ENCODE results near the gene DOCK10. TPM values are rescaled to one million over a fixed set of nuclear protein-coding genes. Genes with fewer than 3 reads are reported as not detected.

DOCK10 gene
- total and polyA plus RNA-seq, 9 of the 15 experiments (the other 6 are each of a cell fraction or from before 2014, with no cell fraction given): 0.01 to 0.87 (median 0.18) TPM

DNA sequence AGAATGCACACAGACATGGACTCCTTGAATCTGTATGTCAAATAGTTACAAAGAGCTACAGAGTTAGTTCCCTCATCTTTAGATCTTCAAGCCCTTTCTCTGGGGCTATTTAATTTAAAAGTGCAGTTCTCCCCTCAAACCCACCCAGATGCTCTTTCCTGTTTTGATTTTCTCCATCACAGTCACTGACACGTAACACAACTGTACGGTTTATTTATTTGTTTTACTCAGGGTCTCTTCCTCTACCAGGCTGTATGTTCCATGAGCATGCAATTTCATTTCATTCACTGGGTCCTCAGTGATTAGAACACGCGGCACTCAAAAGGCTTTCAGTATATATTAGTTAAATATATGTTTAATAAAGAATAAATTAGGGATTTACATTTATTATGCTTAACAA lies 94.7 kb downstream of the DOCK10 start:
- Histone ChIP-seq H3K79me2 (ENCODE audit: control insufficient read depth, insufficient read depth, low read length) (no peaks in the 10 kb centered on the region), H3K9me1 (ENCODE audit: control insufficient read depth, insufficient read depth, low read length) (no peaks in the 10 kb centered on the region), H3K4me3 (no peak overlapping the region), H3K4me1 (replicated peaks in 1 of 2; ENCODE audit: control insufficient read depth in 2 of 2, insufficient read depth in 2 of 2, low read length in 2 of 2) (no peaks in the 10 kb centered on the region), H3K27me3 (ENCODE audit: control insufficient read depth in 2 of 2, insufficient read depth in 2 of 2, low read length in 2 of 2) (no peaks in the 10 kb centered on the region), H3K4me2 (ENCODE audit: insufficient read depth, low read length) (no peak overlapping the region), H3K9ac (ENCODE audit: insufficient read depth in 1 of 2, low read depth in 2 of 2, low read length in 2 of 2) (no peak overlapping the region), H3K36me3 (ENCODE audit: control insufficient read depth, insufficient read depth, low read length) (no peaks in the 10 kb centered on the region), H2AFZ (ENCODE audit: low read depth, low read length) (no peak overlapping the region), H3K9me3 (replicated peaks; ENCODE audit: control insufficient read depth, insufficient read depth, low read depth, low read length) (no peaks in the 10 kb centered on the region), H3K27ac (ENCODE audit: extremely low read depth, low read depth, low read length) (no peak overlapping the region), H4K20me1 (replicated peaks; ENCODE audit: control insufficient read depth, insufficient read depth, low read length) (no peaks in the 10 kb centered on the region)
- POLR2A ChIA-PET: no interaction called here
- FAIRE-seq (no peak), ATAC-seq (no peak), DNase-seq (ENCODE audit: extremely low read depth in 1 of 4, low spot score in 3 of 4) (no peak)
- no peak for TF ChIP-seq SMARCA5 (IDR thresholded peaks at IDR 0.05)
- no peak for TF ChIP-seq TEAD4 (IDR thresholded peaks at IDR 0.05; ENCODE audit: low read length)
- TF ChIP-seq TEAD4 (CRISPR knock-in tag; IDR thresholded peaks at IDR 0.05; ENCODE audit: borderline replicate concordance): no peak
- TF ChIP-seq NBN (IDR thresholded peaks at IDR 0.05; ENCODE audit: low read depth): no peak
- no peak for TF ChIP-seq EHMT2 (IDR thresholded peaks at IDR 0.05)
- no peak for TF ChIP-seq SMARCE1 (IDR thresholded peaks at IDR 0.05)
- TF ChIP-seq, protein P1, sequence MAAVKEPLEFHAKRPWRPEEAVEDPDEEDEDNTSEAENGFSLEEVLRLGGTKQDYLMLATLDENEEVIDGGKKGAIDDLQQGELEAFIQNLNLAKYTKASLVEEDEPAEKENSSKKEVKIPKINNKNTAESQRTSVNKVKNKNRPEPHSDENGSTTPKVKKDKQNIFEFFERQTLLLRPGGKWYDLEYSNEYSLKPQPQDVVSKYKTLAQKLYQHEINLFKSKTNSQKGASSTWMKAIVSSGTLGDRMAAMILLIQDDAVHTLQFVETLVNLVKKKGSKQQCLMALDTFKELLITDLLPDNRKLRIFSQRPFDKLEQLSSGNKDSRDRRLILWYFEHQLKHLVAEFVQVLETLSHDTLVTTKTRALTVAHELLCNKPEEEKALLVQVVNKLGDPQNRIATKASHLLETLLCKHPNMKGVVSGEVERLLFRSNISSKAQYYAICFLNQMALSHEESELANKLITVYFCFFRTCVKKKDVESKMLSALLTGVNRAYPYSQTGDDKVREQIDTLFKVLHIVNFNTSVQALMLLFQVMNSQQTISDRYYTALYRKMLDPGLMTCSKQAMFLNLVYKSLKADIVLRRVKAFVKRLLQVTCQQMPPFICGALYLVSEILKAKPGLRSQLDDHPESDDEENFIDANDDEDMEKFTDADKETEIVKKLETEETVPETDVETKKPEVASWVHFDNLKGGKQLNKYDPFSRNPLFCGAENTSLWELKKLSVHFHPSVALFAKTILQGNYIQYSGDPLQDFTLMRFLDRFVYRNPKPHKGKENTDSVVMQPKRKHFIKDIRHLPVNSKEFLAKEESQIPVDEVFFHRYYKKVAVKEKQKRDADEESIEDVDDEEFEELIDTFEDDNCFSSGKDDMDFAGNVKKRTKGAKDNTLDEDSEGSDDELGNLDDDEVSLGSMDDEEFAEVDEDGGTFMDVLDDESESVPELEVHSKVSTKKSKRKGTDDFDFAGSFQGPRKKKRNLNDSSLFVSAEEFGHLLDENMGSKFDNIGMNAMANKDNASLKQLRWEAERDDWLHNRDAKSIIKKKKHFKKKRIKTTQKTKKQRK (IDR thresholded peaks at IDR 0.05; ENCODE audit: borderline replicate concordance, low read depth, low read length): no peak
- TF ChIP-seq ZSCAN29 (IDR thresholded peaks at IDR 0.05): no peak
- TF ChIP-seq, protein P2, sequence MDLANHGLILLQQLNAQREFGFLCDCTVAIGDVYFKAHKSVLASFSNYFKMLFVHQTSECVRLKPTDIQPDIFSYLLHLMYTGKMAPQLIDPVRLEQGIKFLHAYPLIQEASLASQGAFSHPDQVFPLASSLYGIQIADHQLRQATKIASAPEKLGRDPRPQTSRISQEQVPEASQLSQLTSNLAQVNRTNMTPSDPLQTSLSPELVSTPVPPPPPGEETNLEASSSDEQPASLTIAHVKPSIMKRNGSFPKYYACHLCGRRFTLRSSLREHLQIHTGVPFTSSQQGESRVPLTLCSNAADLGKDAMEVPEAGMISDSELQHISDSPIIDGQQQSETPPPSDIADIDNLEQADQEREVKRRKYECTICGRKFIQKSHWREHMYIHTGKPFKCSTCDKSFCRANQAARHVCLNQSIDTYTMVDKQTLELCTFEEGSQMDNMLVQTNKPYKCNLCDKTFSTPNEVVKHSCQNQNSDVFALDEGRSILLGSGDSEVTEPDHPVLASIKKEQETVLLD (IDR thresholded peaks at IDR 0.05): no peak
- no peak for TF ChIP-seq SETDB1 (IDR thresholded peaks at IDR 0.05; ENCODE audit: low read length)
- TF ChIP-seq, protein P3, sequence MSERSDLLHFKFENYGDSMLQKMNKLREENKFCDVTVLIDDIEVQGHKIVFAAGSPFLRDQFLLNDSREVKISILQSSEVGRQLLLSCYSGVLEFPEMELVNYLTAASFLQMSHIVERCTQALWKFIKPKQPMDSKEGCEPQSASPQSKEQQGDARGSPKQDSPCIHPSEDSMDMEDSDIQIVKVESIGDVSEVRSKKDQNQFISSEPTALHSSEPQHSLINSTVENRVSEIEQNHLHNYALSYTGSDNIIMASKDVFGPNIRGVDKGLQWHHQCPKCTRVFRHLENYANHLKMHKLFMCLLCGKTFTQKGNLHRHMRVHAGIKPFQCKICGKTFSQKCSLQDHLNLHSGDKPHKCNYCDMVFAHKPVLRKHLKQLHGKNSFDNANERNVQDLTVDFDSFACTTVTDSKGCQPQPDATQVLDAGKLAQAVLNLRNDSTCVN (CRISPR knock-in tag; IDR thresholded peaks at IDR 0.05): no peak
- no peak for TF ChIP-seq ZNF717 (CRISPR knock-in tag; IDR thresholded peaks at IDR 0.05)
- TF ChIP-seq HDAC1 (IDR thresholded peaks at IDR 0.05): no peak
- no peak for TF ChIP-seq RUNX1 (IDR thresholded peaks at IDR 0.05; ENCODE audit: low read depth)
- CTCF ChIA-PET (ENCODE audit: low intra/inter-chr PET ratio): no interaction called here
- no TSS peak for BruUV-seq (replicated peaks)
- intact Hi-C loops (cut with micrococcal nuclease) (no loop called here), in situ Hi-C loops (cut with MboI) (no loop called here)
- 0% methylated on average over 2 of the region's 4 CpGs for WGBS (ENCODE audit: insufficient coverage, low coverage, missing lambda C conversion rate)

All from K562 (cell line).